Activated CD8-positive, alpha-beta memory T cell treated with anti-CD3 and anti-CD28 coated beads, Interleukin-2, amount 50 U/mL, for 4 hours (primary cell): Measurements from ENCODE around the gene PSEN1.

Experiments
- DNase-seq: peaks from one replicate; pipeline ENCODE4 v3.0.0-alpha.2; 2020

Gene PSEN1

DNA sequence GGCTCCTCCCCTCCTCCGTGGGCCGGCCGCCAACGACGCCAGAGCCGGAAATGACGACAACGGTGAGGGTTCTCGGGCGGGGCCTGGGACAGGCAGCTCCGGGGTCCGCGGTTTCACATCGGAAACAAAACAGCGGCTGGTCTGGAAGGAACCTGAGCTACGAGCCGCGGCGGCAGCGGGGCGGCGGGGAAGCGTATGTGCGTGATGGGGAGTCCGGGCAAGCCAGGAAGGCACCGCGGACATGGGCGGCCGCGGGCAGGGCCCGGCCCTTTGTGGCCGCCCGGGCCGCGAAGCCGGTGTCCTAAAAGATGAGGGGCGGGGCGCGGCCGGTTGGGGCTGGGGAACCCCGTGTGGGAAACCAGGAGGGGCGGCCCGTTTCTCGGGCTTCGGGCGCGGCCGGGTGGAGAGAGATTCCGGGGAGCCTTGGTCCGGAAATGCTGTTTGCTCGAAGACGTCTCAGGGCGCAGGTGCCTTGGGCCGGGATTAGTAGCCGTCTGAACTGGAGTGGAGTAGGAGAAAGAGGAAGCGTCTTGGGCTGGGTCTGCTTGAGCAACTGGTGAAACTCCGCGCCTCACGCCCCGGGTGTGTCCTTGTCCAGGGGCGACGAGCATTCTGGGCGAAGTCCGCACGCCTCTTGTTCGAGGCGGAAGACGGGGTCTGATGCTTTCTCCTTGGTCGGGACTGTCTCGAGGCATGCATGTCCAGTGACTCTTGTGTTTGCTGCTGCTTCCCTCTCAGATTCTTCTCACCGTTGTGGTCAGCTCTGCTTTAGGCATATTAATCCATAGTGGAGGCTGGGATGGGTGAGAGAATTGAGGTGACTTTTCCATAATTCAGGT, at the start of gene PSEN1:
TSS of gene PSEN1 (plus strand) at position 121 of the 839 bp plus-strand sequence. CDS start 11,513 bp downstream, outside the sequence.
- peak; percentile 99 for DNase-seq

DNA sequence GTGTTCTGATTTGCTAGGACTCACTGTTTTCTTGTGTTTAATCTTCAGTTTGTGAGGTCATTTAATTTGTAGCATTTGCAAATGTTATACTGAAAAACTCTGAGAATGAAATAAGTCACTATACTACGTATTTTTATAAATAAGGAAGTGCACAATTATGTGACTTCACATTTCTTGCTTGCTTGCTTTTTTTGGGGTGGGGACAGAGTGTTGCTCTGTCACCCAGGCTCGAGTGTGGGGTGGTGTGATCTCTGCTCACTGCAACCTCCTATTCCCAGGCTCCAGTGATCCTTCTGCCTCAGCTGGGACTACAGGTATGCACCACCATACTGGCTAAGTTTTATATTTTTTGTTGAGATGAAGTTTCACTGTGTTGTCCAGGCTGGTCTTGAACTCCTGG, 45.3 kb upstream of the PSEN1 start:
- DNase-seq: no peak

DNA sequence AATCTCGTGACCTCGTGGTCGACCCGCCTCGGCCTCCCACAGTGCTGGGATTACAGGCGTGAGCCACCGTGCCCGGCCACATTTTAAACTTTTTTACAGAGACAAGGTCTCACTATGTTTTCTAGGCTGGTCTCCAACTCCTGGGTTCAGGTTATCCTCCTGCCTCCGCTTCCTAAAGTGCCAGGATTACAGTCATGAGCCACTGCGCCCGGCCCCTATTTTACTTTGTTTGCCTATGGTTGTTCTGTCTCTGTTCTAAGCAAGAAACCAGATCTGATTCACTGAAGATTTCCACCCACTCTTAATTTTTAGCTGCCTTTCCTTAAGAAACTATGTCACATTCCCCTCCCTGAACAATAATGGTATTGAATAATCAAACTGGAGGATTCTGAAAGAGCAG, 38.9 kb upstream of the PSEN1 start:
- DNase-seq: no peak

DNA sequence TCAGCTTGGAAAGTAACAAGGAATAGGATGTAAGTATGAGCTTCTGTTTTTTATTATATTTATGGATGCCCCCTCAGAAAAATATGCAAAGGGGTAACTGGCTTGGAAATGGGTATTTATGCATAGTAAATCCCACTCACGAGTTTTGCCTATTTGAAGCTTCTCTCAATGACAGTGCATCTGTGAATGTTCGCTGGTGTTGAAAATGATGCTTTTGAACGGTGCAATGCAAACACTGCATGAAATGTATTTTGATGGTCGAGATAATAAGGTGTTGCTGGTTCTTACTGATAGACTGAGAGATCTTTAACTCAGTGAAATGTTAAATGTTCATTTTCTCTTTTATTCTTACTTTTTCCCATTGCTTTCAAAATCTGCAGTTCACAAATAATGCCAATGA, 36.0 kb upstream of the PSEN1 start:
- no peak for DNase-seq

DNA sequence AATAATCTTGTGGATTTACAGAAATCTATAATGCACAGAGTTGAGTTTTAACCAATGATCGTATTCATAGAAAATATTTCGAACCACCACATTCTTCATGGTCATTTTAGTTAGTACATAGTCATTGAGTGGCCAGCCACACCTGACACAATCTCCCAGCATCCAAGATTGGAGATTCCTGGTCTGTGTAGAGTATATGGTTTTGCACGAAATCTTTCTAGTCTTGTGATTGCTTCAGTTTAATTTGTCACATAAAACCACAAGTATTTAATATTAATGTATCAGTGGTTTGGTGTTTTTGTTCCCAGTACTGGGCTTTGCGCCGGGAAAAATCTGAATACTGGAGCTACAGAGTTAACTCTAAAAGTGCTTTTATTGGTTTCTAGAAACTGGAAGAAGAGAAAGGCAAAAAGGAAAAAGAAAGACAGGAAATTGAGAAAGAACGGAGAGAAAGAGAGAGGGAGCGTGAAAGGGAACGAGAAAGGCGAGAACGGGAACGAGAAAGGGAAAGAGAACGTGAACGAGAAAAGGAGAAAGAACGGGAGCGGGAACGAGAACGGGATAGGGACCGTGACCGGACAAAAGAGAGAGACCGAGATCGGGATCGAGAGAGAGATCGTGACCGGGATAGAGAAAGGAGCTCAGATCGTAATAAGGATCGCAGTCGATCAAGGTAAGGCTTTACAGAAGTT, 33.4 kb upstream of the PSEN1 start:
- no peak for DNase-seq

GRCh38 chr14:73105050-73105449, 31.3 kb upstream of the PSEN1 start:
- no peak for DNase-seq

DNA sequence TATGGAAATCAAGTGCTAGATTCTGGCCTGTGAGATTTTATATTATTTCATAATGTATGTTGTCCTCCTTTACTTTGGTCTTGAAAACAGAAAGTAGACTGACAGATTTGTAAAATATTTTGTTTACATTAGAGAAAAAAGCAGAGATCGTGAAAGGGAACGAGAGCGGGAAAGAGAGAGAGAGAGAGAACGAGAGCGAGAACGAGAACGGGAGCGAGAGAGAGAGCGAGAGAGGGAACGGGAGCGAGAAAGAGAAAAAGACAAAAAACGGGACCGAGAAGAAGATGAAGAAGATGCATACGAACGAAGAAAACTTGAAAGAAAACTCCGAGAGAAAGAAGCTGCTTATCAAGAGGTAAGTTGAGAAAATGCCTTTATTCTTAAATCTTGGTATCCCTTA, 30.6 kb upstream of the PSEN1 start:
- DNase-seq: no peak

GRCh38 chr14:73116079-73116665, 20.1 kb upstream of the PSEN1 start:
- no peak for DNase-seq

- no peak for DNase-seq
These were observed 12.0 kb upstream of the PSEN1 start for GRCh38 chr14:73124180-73124894.

GRCh38 chr14:73125169-73125588, 11.1 kb upstream of the PSEN1 start:
- no peak for DNase-seq

GRCh38 chr14:73125746-73126145, 10.6 kb upstream of the PSEN1 start:
- DNase-seq: no peak

GRCh38 chr14:73133795-73134194, 2.5 kb upstream of the PSEN1 start:
- DNase-seq: no peak

DNA sequence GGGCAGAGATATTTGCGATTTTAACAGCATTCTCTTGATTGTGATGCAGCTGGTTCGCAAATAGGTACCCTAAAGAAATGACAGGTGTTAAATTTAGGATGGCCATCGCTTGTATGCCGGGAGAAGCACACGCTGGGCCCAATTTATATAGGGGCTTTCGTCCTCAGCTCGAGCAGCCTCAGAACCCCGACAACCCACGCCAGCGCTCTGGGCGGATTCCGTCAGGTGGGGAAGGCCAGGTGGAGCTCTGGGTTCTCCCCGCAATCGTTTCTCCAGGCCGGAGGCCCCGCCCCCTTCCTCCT, 271 bp upstream of the PSEN1 start:
- DNase-seq: no peak

DNA sequence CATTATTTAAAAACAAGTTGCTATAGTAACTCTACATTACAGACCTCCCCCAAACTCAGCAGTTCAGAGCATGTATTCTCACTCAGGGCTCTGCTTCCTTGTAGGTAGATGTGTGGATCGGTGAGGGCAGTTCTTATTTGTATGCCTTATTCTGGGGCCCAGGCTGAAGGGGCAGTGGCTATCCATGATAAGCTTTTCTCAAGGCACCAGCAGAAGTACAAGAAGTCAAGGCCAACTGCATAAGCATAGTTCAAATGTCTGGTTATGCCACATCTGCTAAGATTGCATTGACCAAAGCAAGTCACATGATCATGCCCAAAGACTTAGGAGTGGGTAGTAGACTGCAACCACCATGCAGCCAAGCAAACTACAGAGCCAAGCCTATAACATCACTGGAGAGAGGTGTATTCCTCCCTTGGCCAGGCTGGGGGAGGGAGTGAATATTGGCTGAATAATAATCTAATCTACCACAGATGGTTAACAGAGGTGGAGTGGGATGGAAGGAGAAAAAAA, 4.6 kb downstream of the PSEN1 start:
- DNase-seq: no peak

GRCh38 chr14:73142216-73142615, 5.9 kb downstream of the PSEN1 start:
- no peak for DNase-seq

DNA sequence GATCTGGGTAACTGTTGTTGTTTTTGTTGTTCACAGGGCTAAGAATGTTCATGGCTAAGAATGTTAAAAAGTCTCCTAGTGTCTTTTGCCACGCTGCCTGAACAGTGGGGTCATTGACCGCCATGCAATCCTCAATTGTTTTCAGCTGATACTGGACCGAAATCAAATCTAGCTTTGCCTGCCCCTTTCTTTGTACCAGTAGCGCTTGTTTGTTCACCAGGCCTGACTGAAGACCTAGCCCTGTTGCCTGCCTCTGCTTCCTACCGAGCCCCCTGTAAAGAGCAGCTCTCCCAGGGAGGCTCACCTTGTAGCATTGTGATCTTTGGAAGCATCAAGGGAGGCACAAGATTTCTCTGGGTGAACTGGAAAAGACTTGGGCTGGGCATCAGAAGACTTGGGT, 6.7 kb downstream of the PSEN1 start:
- no peak for DNase-seq

DNA sequence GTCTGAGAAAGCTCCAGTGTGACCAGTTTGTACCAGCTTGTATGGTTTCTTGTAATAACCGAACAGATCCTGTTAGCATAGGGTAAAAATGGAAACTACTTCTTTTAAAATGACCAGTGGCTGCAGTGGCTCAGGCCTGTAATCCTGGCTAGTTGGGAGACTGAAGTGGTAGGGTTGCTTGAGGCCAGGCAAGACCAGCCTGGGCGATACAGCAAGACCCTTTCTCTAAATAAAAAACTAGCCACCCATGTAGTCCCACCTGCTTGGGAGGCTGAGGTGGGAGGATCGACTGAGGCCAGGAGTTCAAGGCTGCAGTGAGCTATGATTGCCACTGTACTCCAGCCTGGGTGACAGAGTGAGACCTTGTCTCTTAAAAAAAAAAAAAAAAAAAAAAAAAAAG, 7.3 kb downstream of the PSEN1 start:
- no peak for DNase-seq

GRCh38 chr14:73145371-73145770, 9.1 kb downstream of the PSEN1 start:
- no peak for DNase-seq

GRCh38 chr14:73146111-73146510, 9.8 kb downstream of the PSEN1 start:
- DNase-seq: no peak

- DNase-seq: no peak
These were observed 13.4 kb downstream of the PSEN1 start for GRCh38 chr14:73149753-73150152.

DNA sequence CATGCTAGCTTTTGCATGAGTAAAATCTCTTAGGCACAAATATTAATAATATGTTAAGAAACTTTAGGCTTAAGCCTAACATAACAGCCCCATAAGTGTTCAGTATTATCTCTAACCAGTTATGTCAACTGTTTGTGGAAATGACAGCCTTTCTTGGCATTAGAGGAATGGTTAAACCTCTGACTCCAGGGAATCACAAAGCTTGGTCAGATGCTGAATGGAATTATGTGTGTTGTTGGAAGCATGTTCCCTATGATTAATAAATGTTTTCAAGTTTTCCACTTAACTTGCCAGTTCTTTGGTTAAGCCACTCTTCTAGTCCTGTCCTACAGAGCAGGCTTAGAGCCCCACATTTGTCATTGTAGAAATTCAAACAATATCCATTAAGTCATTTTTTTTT, 17.0 kb downstream of the PSEN1 start:
- no peak for DNase-seq

GRCh38 chr14:73162251-73162650, 25.9 kb downstream of the PSEN1 start:
- no peak for DNase-seq

GRCh38 chr14:73166399-73166798, 30.1 kb downstream of the PSEN1 start:
- DNase-seq: no peak
